HG03064 (cell line): ENCODE data around the gene MSX1.

ENCODE experiments used
- ATAC-seq: cut with Tn5 transposase; IDR thresholded peaks from one replicate; pipeline ENCODE4 v1.9.1; 2021; ENCODE audit warnings: low read depth; ENCODE audit not compliant: unreplicated experiment

MSX1 gene

DNA sequence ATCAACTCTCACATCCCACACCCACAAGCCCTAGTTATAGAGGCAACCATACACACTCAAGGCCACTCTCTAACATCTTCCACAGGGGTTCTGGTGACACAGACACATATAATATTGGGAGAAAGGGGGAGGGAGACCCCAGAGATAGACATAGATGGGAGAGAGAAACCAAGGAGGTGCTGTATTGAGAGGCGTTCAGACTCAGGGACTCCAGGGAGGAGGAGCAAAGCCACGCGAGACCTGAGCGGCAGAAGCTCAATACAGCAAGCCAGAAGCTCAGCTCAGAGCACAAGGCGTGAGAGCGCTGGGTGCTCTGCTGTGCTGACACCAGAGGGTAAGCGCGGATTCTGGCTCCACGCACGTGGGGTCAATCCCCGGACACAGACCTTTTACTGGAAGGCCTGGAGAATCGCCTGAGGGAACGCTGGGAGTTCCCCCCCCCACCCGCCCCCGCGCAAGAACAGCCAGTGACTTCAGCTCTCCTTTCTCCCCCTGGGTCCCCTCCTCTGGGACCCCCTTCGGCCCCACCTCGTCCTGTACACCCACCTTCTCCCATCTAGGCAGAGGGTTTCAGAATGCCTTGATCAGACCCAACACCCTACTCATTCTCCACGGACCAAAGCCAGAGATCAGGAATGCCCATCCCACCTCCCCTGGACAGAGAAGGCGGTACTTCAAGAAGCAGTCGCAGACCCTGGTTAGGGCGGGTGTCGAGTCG lies 8.7 kb downstream of the MSX1 start:
- no peak for ATAC-seq

- no peak for ATAC-seq
These were observed 9.6 kb downstream of the MSX1 start for GRCh38 chr4:4868758-4869723.

- no peak for ATAC-seq
These were observed 10.5 kb downstream of the MSX1 start for GRCh38 chr4:4869731-4870571.

DNA sequence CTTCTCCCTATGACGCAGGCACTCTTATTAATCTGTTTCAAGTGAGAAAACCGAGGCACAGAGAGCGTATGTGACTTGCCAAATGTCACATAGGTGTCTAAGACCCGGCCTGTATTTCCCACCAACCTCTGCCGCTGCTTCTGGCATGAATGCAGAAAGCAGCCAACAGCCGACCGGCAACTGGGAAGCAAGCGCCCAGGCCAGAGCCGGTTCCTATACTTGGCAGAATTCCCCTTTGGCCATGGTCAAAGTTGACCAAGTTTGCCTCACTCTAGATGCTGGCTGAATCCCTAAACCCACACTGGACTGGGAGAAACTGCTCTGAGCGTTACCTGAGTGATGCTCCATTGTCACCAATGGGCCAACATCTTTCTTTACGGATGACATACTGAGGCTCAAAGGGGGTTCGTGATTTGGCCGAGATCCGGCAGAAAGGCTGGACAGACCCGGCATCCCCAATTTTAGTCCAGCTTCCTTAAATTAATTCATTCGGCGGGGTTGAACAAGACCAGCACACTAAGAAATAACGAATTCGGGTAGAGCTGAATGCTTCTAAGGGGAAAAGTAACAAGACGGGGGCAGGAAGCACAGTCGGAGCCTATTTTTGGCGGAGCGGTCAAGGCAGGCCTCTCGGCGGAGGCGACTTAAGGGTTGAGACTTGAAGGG lies 11.2 kb downstream of the MSX1 start:
- no peak for ATAC-seq

DNA sequence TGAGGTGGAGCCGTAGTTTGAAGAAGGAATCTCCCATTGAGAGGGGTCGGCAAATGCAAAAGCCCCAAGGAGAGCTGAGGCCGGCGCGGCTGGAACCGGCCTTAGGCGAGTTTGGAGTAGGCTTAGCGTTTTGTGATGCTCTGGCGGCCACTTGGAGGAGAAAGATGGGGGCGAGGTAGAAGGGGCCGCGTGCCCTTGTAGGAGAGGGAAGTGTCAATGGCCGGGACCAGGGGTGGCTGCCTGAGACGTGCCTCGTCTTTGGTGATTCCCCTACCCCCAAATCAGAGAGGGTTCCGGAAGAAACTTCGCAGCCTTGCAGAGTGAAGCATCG lies 11.7 kb downstream of the MSX1 start:
- no peak for ATAC-seq

DNA sequence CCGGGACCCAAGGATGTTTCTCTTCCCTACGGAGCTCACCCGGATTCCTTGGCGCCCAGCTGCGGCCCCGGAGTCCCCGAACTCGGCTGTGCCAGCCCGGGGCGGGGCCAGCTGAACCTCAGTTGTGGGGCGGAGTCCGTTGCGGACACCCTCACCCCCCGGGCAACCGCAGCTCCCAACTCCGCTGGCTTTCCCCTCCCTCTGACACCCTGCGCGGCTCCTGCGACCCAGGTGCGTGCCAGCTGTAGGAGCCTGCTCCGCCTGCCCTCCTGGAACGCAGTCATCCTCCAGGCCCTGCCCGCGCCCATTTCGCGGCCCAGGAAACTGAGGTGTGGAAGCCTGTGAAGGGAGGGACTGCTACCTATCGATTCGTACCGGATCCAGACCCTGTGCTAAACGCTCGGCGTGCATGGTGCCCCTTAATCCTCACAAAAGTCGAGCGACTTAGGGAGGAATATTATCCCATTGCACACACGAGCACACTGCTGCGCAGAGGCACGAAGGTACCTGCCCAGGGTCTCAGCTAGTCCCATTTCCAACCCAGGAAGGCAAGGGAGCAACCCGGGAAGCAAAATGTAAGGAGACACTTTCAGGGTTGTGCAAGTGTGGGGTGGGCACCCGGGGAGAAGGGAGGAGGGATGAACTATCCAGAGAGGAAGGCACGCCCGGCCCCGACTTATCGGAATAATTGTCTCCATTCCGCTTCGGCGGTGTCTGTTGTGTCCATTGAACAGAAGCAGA lies 12.3 kb downstream of the MSX1 start:
- no peak for ATAC-seq

DNA sequence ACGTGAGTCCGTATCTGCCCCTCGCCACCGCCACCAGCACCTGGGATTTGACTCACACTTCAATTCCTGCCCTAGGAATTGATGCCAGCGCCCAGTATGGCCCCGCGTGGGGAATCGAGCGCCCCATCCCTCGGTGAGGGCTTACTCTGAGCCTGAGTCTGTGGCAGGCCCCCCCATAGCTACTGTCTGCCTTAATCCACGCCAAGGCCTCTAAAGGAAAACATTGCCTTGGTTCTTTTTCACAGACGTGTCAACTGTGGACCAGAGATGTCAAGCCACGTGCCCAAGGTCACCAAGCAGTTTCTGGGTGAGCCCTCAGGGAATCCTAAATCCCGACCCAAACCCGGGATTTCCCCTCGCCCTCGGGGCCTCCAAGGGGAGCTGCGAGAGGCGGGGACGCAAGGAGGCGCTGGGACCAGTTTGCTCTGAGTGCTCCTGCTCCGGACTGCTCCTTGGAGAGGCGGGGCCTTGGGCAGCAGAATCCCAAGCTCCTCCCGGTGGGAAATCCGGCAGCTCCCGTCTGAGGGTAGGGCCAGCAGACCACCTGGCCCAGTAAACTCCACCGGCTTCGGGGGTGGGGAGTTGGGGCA lies 12.9 kb downstream of the MSX1 start:
- no peak for ATAC-seq

DNA sequence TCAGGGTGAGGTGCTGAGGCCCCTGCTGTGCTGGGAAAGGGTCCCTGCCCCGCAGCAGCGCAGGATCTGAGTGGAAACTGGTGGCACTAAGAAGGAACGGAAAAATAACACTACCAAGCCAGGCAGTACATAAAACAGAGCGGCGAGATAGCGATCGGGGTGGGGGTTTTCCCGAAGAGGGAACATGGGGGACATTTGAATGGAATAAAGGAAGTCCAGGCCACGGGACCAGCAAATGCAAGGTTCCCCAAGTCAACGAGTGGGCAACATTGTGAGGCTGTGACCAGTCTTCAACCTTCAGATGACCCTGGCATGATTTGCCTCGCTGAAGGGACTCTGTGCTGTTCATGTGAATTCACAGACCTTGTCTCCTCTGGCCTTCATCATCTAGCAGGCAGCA lies 13.7 kb downstream of the MSX1 start:
- ATAC-seq = no peak

GRCh38 chr4:4874254-4874653 lies 14.8 kb downstream of the MSX1 start:
- no peak for ATAC-seq

DNA sequence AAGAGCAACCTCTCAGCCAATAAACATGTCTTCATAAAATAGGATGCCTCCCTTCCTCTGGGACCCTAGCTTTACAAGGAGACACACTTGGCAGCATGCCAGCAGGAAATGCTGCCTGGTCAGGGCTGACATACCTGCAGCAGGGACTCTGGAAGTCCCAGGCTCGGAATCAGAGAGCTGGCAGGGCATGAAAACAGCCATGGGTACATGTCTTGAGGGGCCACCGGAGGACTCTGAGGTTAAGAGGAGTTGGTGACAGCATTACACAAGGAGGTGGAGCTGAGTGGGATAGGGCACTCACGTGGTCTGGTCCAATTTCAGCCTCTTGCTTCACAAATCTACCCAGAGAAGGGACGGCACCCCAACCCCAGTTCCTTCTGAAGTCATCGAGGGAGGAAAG lies 15.7 kb downstream of the MSX1 start:
- ATAC-seq = no peak

DNA sequence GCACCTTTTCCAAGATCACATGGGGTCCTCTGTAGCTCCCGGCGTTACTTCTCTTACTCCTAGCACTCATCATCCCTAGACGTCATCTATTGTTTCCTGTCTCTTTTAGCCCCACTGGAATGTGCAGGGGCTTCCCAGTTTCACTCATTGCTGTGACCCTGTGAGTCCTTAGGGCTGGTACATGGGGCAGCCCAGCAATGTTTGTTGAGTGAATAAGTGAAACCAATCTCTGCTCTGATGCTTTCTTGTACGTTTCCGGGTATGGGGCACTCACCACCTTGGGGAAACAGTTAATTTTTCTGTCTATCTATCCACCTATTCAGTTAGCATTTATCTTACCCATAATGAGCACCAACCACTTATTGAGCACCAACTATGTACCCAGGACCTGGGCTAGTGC lies 16.1 kb downstream of the MSX1 start:
- ATAC-seq = no peak

DNA sequence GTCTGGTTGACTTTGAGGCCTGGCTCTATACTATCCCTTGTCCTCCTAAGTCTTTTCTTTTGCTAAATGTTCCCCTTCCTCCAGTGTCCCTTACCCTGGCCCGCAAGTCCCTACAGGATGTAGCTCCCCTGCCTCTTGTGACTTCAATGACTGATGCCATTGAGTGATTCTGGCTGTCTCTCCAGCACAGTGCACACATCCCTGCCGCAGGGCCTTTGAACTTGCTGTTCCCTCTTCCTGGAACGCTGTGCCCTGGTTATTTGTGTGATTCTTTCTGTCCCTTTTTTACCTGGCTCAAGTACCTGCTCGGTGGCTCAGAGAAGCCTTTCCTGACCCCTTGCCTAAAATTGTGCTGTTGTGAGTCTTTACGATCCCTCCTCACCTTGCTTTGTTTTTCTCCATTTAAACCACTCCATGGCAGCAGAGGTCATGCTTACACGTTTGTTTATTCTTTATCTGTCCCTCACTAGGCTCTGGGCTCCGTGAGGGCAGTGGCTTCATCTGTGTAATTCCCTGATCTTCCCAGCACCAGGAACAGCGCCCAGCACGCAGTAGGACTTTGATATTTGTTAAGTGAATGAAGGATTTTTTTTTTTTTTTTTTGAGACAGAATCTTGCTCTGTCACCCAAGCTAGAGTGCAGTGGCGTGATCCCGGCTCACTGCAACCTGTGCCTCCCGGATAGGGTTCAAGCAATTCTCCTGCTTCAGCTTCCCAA lies 17.6 kb downstream of the MSX1 start:
- no peak for ATAC-seq

GRCh38 chr4:4880492-4880891 lies 21.0 kb downstream of the MSX1 start:
- no peak for ATAC-seq

GRCh38 chr4:4881432-4881831 lies 22.0 kb downstream of the MSX1 start:
- ATAC-seq = no peak

DNA sequence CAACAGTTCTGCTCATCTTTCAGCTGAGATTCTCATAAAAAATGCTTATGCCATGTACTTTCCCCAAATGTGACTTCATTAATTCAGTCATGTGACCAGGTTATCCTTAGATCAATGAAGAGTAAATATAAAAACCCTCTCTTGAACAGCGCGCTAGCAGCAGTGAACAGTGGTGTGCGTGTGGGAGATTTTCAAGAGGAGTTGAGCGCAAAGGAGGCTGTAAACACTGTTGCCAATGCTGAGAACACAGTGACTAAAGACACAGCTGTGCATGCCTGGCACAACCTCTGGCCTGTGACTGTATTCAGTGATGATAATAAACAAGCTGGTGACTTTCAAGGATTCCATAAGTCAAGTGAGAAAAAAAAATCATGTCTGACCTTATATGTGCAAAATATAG lies 25.1 kb downstream of the MSX1 start:
- no peak for ATAC-seq

DNA sequence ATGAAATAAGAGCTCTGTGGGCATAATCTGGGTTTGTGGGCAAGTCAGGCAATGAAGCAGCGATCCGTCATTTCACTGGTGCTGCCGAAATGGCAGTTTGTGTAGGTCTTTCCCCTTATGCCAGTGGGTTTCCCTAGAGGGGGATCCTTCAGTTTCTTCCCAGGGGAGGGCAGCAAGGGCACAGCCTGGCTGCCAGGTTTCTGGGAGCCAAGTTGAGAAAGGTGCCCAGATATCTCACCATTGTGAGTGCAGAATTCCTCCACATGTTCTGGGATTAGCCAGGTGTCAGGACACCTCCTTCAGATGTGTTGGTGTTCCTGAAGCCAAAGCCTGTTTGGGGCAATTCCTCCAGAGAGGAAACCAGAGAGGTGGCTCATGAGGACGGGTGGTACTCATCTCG lies 28.0 kb downstream of the MSX1 start:
- ATAC-seq = no peak

- no peak for ATAC-seq
These were observed 29.2 kb downstream of the MSX1 start for GRCh38 chr4:4888695-4889094.

- no peak for ATAC-seq
These were observed 30.3 kb downstream of the MSX1 start for GRCh38 chr4:4889781-4890180.
